Prostate gland (tissue), 2 donors: ENCODE results near the gene PRRT1B.

Source experiments
- CTCF ChIP-seq, 4 experiments: fragments of 200-600 bp in 2 of 4; fragments of 450-650 bp in 2 of 4; sonication (generic) in 2 of 4; IDR thresholded peaks; 1 replicate in 3 of 4; 2 replicates in 1 of 4; pipeline ENCODE4 v1.5.1; 2016 to 2019; ENCODE audit warnings: antibody characterized with exemption in 4 of 4, mild to moderate bottlenecking in 2 of 4, moderate library complexity in 2 of 4
- POLR2A ChIP-seq: fragments of 450-650 bp; IDR thresholded peaks from one replicate; pipeline ENCODE4 v1.6.1; 2016; ENCODE audit warnings: antibody characterized with exemption, mild to moderate bottlenecking
- POLR2AphosphoS5 ChIP-seq: sonication (generic); formaldehyde crosslinking; IDR thresholded peaks from one replicate; pipeline ENCODE4 v1.6.1; 2017; ENCODE audit warnings: antibody characterized with exemption

- TF ChIP-seq POLR2A: no peak
- TF ChIP-seq CTCF (IDR thresholded peaks at IDR 0.05): no peak
- no peak for TF ChIP-seq POLR2AphosphoS5
Observed at GRCh38 chr9:131500377-131500776, 44.9 kb upstream of the PRRT1B start.
